Stimulated activated CD8-positive, alpha-beta memory T cell treated with anti-CD3 and anti-CD28 coated beads, Interleukin-7, amount 100 ng/mL, for 1 hour (primary cell): Measurements from ENCODE around the gene LRRTM3.

ENCODE experiments used
- DNase-seq, 2 donors: peaks; one replicate each; pipeline ENCODE4 v3.0.0-alpha.2; 2020; ENCODE audit warnings: low read depth in 2 of 2

The LRRTM3 gene

GRCh38 chr10:66925896-66926715 lies at the start of gene LRRTM3:
LRRTM3 (plus strand) TSS chr10:66926036.
- DNase-seq, result no peak

GRCh38 chr10:66877361-66877760 lies 48.5 kb upstream of the LRRTM3 start:
- no peak for DNase-seq

- no peak for DNase-seq
Measured at GRCh38 chr10:66880292-66880691, 45.5 kb upstream of the LRRTM3 start.

GRCh38 chr10:66880826-66881225 lies 45.0 kb upstream of the LRRTM3 start:
- no peak for DNase-seq

GRCh38 chr10:66881814-66882213 lies 44.0 kb upstream of the LRRTM3 start:
- no peak for DNase-seq

- DNase-seq, result no peak
Measured at GRCh38 chr10:66882271-66882670, 43.6 kb upstream of the LRRTM3 start.

GRCh38 chr10:66886848-66887247 lies 39.0 kb upstream of the LRRTM3 start:
- no peak for DNase-seq

- no peak for DNase-seq
Measured at GRCh38 chr10:66888237-66888636, 37.6 kb upstream of the LRRTM3 start.

- no peak for DNase-seq
Measured at GRCh38 chr10:66892871-66893270, 33.0 kb upstream of the LRRTM3 start.

GRCh38 chr10:66910671-66911070 lies 15.2 kb upstream of the LRRTM3 start:
- DNase-seq, result no peak

- DNase-seq, result no peak
Measured at GRCh38 chr10:66916030-66916429, 9.8 kb upstream of the LRRTM3 start.

- DNase-seq, result no peak
Measured at GRCh38 chr10:66917104-66917503, 8.7 kb upstream of the LRRTM3 start.

- DNase-seq, result no peak
Measured at GRCh38 chr10:66919248-66919647, 6.6 kb upstream of the LRRTM3 start.

GRCh38 chr10:66924674-66925345 lies 1.0 kb upstream of the LRRTM3 start:
- no peak for DNase-seq

- DNase-seq, result no peak
Measured at GRCh38 chr10:66925373-66925772, 463 bp upstream of the LRRTM3 start.

GRCh38 chr10:66926841-66927240 lies 1.0 kb downstream of the LRRTM3 start:
- DNase-seq, result no peak

GRCh38 chr10:66927251-66927935 lies 1.6 kb downstream of the LRRTM3 start:
- DNase-seq, result no peak

- no peak for DNase-seq
Measured at GRCh38 chr10:66927971-66928770, 2.3 kb downstream of the LRRTM3 start.

GRCh38 chr10:66928776-66929175 lies 2.9 kb downstream of the LRRTM3 start:
- DNase-seq, result no peak

GRCh38 chr10:66929375-66929774 lies 3.5 kb downstream of the LRRTM3 start:
- DNase-seq, result no peak

- no peak for DNase-seq
Measured at GRCh38 chr10:66931340-66931948, 5.6 kb downstream of the LRRTM3 start.
